Measurements from ENCODE around the gene MAP4K4. TPM values are rescaled to one million over a fixed set of nuclear protein-coding genes. Genes with fewer than 3 reads are reported as not detected.

MAP4K4 gene
- total RNA-seq, 1 donor from 2014 or later = 68.4 TPM

DNA sequence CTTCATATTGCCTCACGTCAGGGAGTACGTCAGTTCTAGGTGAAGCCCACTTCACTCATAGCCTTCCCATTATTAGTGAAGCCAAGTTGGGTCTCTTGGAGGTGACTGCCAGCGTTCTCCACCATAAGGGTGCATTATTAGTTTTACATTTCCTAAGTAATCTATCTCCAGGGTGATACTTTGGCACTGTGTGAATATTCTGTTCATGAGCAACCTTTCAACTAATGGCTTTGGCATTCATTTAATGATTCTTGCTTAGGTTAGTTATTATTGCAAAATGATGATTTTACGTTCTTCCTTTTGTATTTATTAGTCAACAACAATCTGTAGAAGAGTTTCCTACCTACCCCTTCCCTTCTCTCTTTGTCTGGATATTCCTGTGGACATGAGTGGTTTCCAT is 97.5 kb downstream of the MAP4K4 start:
- no peak for ATAC-seq
- TF ChIP-seq, protein P1, sequence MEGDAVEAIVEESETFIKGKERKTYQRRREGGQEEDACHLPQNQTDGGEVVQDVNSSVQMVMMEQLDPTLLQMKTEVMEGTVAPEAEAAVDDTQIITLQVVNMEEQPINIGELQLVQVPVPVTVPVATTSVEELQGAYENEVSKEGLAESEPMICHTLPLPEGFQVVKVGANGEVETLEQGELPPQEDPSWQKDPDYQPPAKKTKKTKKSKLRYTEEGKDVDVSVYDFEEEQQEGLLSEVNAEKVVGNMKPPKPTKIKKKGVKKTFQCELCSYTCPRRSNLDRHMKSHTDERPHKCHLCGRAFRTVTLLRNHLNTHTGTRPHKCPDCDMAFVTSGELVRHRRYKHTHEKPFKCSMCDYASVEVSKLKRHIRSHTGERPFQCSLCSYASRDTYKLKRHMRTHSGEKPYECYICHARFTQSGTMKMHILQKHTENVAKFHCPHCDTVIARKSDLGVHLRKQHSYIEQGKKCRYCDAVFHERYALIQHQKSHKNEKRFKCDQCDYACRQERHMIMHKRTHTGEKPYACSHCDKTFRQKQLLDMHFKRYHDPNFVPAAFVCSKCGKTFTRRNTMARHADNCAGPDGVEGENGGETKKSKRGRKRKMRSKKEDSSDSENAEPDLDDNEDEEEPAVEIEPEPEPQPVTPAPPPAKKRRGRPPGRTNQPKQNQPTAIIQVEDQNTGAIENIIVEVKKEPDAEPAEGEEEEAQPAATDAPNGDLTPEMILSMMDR (IDR thresholded peaks at IDR 0.05) = no peak
- Histone ChIP-seq H3K27ac (no peak overlapping the region), H3K4me3 (no peak overlapping the region), H3K36me3 (no peaks in the 10 kb centered on the region), H3K9me3 (no peaks in the 10 kb centered on the region), H3K27me3 (ENCODE audit: low read depth) (no peaks in the 10 kb centered on the region), H3K4me1 (peaks cover 24% of the 10 kb centered on the region)
- no peak for DNase-seq
- intact Hi-C loops (cut with DNase I) = no loop called here

DNA sequence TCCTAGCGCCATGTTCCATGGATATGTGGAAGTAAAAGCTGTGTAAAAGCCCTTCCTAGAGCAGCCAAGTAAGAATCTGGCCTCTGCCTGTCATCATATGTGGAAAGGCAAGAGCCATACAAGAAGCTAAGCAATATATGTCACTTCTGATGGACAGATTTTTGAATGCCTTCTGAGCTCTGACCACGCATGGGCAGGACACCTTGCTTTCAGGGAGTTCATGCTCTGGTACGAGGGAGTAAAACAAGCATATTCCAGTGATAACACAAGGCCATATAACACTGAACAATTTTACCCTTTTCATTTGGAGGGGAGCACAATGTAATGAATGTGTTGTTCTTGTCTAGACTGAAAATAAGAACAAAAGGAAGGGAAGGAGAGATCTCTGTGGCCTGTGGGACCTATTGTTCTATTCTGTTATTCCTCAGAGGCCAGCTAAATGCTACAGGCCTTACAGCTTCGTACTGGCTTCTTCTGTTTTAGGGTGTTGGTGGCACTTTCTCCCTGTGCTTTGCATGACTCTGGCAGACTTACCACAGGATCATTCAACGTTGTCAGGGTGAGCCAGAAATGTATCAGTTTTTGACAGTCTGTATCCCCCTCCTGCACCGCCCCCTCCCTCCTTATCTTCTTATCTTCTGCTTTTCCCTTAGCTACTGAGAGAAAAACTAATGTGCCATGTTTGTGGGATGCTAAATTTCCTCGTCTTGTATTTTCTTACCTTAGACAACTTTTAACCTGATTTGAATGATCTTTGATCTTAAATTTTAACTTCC is 99.5 kb downstream of the MAP4K4 start:
- no peak overlapping the region for H3K27ac ChIP-seq
- H3K4me1 ChIP-seq = peaks cover 18% of the 10 kb centered on the region
- no peaks in the 10 kb centered on the region for H3K27me3 ChIP-seq (ENCODE audit: low read depth)
- intact Hi-C loops (cut with DNase I) = no loop called here
- H3K9me3 ChIP-seq = no peaks in the 10 kb centered on the region
- H3K4me3 ChIP-seq = no peak overlapping the region
- no peak for DNase-seq
- no peaks in the 10 kb centered on the region for H3K36me3 ChIP-seq
- TF ChIP-seq, protein P1 (IDR thresholded peaks at IDR 0.05) = no peak
- no peak for ATAC-seq

- Histone ChIP-seq H3K9me3 (no peaks in the 10 kb centered on the region), H3K36me3 (no peaks in the 10 kb centered on the region), H3K4me1 (peaks cover 39% of the 10 kb centered on the region), H3K4me3 (no peak overlapping the region), H3K27ac (no peak overlapping the region), H3K27me3 (ENCODE audit: low read depth) (no peaks in the 10 kb centered on the region)
- DNase-seq = no peak
- no peak for ATAC-seq
- TF ChIP-seq, protein P1 (IDR thresholded peaks at IDR 0.05) = no peak
- intact Hi-C loops (cut with DNase I) = no loop called here
Observed at GRCh38 chr2:101801496-101801895, 104.0 kb downstream of the MAP4K4 start.

DNA sequence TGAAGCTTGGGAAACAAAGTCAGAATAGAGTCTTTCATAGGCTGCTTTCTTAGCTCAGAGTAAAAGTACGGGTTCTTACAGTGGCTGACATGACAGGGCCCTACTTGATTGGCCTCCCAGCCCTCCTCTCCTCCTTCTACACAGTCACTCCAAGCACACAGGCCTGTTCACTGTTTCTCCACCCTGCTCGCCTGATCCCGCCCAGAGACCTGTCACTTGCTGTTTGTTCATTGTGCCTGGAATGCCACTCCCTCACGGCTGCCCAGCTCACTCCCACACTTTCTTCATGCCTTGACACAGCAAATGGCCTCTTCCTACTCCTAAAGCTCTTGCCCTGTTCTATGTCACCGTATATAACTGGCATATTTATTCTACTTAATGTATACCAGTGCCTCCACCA is 104.8 kb downstream of the MAP4K4 start:
- TF ChIP-seq, protein P1 (IDR thresholded peaks at IDR 0.05) = no peak
- Histone ChIP-seq H3K9me3 (no peaks in the 10 kb centered on the region), H3K4me3 (no peak overlapping the region), H3K27me3 (ENCODE audit: low read depth) (no peaks in the 10 kb centered on the region), H3K36me3 (no peaks in the 10 kb centered on the region), H3K27ac (no peak overlapping the region), H3K4me1 (peaks cover 47% of the 10 kb centered on the region)
- intact Hi-C loops (cut with DNase I) = no loop called here
- peak; percentile 43 for DNase-seq
- ATAC-seq = peak; percentile 62 to 81

DNA sequence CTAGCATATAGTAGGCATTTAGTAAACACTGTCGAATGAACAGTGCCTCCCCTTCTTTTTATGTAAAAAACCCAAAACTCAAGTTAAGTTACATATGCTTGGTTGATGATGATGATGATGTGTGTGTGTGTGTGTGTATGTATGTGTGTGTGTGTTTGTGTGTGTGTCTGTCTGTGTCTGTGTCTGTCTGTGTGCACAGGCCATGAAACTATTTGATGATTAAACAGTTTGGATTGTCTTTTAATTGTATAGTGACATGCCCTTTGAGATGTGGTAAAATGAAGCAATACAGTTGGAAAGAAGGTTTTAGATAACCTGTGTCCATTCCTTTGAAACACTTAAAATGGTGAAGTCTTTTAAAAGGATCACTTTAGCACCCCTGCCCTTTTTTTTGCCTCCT is 105.6 kb downstream of the MAP4K4 start:
- intact Hi-C loops (cut with DNase I) = no loop called here
- peaks cover 47% of the 10 kb centered on the region for H3K4me1 ChIP-seq
- no peaks in the 10 kb centered on the region for H3K9me3 ChIP-seq
- H3K4me3 ChIP-seq = no peak overlapping the region
- ATAC-seq = no peak
- no peaks in the 10 kb centered on the region for H3K27me3 ChIP-seq (ENCODE audit: low read depth)
- TF ChIP-seq, protein P1 (IDR thresholded peaks at IDR 0.05) = no peak
- no peak overlapping the region for H3K27ac ChIP-seq
- DNase-seq = no peak
- no peaks in the 10 kb centered on the region for H3K36me3 ChIP-seq

Data from lower lobe of right lung (tissue), 2 donors.